AG10803 (cell line): Measurements from ENCODE around the gene WNT7B.

Source experiments
- DNase-seq: peaks from one replicate; pipeline ENCODE4 v3.0.0; 2010; ENCODE audit warnings: low read depth
- H3K4me3 ChIP-seq: 2 replicates; pipeline ENCODE4 v1.5.1; 2011; ENCODE audit warnings: mild to moderate bottlenecking, low read length, control low read depth
- TF ChIP-seq, protein P1 (sequence below): conservative IDR thresholded peaks from 2 replicates; pipeline ENCODE4 v1.5.1; 2011; ENCODE audit warnings: mild to moderate bottlenecking, low read length, control low read depth, inconsistent platforms

Gene WNT7B

DNA sequence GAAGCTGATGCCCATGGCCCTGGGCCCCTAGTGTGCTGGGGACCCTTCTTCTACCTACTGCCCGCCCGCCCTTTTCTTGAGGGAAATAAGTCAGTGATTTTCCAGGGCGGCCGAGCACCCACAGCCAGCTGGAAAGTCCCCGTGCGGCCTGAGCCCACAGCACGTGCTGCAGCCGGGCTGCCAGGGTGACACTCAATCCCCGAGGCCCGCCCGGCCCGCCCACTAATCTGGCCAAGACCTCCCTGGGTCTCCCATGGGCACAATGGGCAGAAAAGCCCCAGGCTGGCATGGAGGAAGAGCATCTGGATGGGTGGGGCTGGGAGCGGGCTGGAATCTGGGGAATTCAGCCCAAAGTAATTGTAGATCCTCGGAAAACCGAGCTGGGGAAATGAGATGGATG lies 24.8 kb downstream of the WNT7B start:
- no peak for DNase-seq
- TF ChIP-seq, protein P1, sequence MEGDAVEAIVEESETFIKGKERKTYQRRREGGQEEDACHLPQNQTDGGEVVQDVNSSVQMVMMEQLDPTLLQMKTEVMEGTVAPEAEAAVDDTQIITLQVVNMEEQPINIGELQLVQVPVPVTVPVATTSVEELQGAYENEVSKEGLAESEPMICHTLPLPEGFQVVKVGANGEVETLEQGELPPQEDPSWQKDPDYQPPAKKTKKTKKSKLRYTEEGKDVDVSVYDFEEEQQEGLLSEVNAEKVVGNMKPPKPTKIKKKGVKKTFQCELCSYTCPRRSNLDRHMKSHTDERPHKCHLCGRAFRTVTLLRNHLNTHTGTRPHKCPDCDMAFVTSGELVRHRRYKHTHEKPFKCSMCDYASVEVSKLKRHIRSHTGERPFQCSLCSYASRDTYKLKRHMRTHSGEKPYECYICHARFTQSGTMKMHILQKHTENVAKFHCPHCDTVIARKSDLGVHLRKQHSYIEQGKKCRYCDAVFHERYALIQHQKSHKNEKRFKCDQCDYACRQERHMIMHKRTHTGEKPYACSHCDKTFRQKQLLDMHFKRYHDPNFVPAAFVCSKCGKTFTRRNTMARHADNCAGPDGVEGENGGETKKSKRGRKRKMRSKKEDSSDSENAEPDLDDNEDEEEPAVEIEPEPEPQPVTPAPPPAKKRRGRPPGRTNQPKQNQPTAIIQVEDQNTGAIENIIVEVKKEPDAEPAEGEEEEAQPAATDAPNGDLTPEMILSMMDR, result no peak
- no peak overlapping the region for H3K4me3 ChIP-seq

- no peak overlapping the region for H3K4me3 ChIP-seq
- no peak for DNase-seq
- TF ChIP-seq, protein P1, result no peak
These were observed 27.1 kb downstream of the WNT7B start for GRCh38 chr22:45949891-45950290.

DNA sequence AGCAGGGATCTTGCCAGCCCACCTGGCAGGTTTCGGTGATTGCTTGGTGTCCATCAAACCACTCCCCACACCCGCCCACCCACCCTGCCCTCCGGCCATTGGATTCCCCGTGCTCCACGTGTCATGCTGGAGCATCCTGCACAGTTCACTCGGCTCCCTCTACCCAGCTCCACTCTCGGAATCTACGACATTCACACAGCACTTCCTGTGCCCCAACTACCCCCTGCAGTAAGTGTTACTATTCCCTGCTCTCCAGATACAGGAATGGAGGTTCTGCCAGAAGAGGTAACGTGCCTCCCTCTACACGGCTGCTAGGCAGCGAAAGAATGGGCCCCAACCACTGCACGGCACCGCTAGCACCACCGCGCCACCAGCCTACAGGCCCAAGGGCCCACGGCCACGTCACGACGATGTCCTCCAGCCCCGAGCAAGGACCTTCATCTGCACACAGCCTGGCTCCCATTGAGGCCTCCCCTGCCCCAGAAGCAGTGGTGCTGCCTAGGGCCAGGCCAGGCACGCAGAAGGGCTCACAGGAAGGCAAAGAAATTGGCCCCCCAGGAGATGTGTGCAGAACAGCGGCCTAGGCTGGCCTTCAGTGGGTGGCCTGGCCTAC lies 27.6 kb downstream of the WNT7B start:
- H3K4me3 ChIP-seq, result no peak overlapping the region
- no peak for DNase-seq
- TF ChIP-seq, protein P1, result no peak

DNA sequence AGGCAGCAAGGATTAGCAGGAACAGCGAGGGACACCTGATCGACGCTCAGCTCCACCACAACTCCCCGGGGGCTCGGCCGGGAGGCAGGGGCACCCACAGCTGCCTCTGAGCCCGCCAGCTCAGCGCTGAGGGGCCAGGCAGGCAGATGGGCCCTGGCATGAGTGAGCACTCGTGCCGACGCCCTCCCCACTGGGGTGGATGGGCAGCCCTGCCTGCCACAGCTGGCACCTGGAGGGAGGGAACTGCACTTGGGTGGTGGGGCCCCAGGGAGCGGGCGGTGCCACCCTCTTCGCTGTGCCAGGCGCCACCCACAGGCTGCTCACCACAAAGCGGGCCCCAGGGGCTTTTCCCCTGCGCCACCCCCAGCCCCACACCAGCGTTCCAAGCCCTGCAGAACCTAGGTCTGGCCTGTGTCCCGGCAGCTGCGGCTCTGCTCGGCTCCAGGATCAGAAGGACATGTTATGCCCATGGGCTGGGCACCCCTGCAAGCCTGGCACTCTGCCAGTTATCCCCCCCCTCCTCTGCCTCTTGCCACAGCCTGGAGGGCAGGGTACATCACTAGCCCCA lies 28.8 kb downstream of the WNT7B start:
- TF ChIP-seq, protein P1, result no peak
- H3K4me3 ChIP-seq, result no peak overlapping the region
- no peak for DNase-seq

GRCh38 chr22:45946805-45947600 lies 30.0 kb downstream of the WNT7B start:
- H3K4me3 ChIP-seq, result no peak overlapping the region
- no peak for DNase-seq
- TF ChIP-seq, protein P1, result no peak

DNA sequence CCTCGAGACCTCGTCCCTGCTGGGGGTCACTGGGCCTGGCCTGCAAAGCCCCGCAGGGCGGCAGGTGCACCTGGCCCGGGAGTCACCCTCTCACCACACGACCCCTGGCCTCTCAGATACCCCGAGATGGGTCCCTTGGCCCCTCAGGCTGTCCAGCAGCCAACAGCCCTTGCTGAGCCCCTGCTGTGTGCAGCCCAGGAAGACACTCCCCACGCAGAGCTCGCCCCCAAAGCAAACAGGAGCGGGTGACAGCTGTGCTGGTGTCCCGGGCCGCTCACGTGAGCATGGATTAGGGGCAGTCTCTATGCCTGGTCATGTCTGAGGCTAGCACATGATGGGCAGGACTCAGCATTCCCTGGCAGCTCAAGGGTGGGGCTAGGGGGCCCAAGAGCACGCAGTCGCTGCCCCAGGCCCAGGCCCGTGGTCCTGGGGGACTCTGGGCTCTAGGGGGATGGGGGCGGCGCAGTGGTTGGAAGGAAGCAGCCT lies 31.3 kb downstream of the WNT7B start:
- no peak for DNase-seq
- TF ChIP-seq, protein P1, result no peak
- no peak overlapping the region for H3K4me3 ChIP-seq
